Kidney epithelial cell (primary cell): ENCODE measurements around the gene NPLOC4. TPM values are rescaled to one million over a fixed set of nuclear protein-coding genes. Genes with fewer than 3 reads are reported as not detected.

Experiments
- DNase-seq: peaks from one replicate; pipeline ENCODE4 v3.0.0-alpha.2; 2010; ENCODE audit warnings: low read depth
- H3K27me3 ChIP-seq: 2 replicates; pipeline ENCODE4 v1.6.0; 2011; ENCODE audit warnings: low read length; ENCODE audit not compliant: control insufficient read depth, insufficient read depth
- H3K36me3 ChIP-seq: 2 replicates; pipeline ENCODE4 v1.5.1; 2011; ENCODE audit warnings: low read length; ENCODE audit not compliant: control insufficient read depth, insufficient read depth
- H3K4me3 ChIP-seq: 2 replicates; pipeline ENCODE4 v1.5.1; 2011; ENCODE audit warnings: low read depth, mild to moderate bottlenecking, control low read depth, low read length
- total RNA-seq: library from RNA; depleted of rRNA; stranded (reverse); fragments of >200 nt; gene quantifications from 2 replicates; pipeline ENCODE4 v1.2.3, GENCODE V29; 2015
- TF ChIP-seq, protein P1 (sequence below): IDR thresholded peaks from 2 replicates; pipeline ENCODE4 v1.5.1; 2011; ENCODE audit warnings: mild to moderate bottlenecking, moderate library complexity, low read length, control low read depth, inconsistent platforms; ENCODE audit not compliant: insufficient read depth, poor library complexity, severe bottlenecking

NPLOC4 gene
- total RNA-seq, 1 donor from 2014 or later: 61.4 TPM

DNA sequence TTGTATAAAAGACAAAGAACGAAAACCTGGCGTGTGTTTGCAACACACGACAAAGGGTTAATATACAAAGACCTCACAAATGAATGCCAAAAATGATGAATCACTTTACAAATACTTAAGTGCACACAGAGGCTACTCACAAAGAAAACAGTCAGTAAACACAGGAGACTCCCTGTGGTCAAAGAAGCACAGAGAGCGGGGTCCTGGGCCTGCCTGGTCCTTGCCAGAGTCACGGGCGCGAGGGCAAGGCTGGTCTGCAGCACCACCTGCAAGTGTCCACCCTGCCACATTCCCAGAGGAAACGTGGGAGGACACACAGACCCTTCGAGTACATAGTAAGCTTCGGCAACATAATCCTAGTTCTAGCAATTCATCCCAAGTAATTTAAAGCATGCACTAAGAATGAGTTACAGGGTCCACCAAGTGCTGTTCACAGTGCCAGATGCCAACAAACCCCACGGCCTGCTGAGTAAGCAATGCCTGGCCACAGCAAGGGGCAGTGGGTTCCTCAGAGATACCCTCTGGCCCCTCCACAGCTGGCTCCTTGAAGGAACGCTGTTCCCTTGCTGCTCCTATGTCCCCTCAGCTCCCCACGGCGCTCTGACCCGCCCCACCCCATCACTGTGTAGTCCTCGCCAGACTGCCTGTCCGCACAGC, 60.2 kb downstream of the NPLOC4 start:
- Histone ChIP-seq H3K36me3 (peaks cover 9% of the 10 kb centered on the region), H3K27me3 (no peaks in the 10 kb centered on the region), H3K4me3 (no peak overlapping the region)
- no peak for DNase-seq
- TF ChIP-seq, protein P1, sequence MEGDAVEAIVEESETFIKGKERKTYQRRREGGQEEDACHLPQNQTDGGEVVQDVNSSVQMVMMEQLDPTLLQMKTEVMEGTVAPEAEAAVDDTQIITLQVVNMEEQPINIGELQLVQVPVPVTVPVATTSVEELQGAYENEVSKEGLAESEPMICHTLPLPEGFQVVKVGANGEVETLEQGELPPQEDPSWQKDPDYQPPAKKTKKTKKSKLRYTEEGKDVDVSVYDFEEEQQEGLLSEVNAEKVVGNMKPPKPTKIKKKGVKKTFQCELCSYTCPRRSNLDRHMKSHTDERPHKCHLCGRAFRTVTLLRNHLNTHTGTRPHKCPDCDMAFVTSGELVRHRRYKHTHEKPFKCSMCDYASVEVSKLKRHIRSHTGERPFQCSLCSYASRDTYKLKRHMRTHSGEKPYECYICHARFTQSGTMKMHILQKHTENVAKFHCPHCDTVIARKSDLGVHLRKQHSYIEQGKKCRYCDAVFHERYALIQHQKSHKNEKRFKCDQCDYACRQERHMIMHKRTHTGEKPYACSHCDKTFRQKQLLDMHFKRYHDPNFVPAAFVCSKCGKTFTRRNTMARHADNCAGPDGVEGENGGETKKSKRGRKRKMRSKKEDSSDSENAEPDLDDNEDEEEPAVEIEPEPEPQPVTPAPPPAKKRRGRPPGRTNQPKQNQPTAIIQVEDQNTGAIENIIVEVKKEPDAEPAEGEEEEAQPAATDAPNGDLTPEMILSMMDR: peak; percentile 10

DNA sequence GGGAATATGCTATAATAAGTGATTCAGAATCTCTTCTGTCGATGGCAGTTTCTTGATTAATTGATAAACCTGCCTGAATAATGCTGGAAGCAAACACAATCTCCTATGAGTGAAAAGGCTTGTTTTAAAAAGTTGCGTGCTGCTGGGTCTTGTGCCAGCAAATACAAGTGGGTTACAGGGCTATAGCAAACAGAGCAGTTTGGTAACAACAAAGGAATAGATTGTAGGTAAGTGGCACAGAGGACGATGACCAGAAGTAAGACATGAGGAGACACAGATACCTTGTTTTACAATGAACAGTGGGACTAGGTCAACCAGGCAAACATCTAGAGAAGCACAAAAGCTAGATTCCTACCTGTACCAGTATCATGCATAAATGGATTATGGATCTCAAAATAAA, 61.1 kb downstream of the NPLOC4 start:
- Histone ChIP-seq H3K4me3 (no peak overlapping the region), H3K27me3 (no peaks in the 10 kb centered on the region), H3K36me3 (peaks cover 7% of the 10 kb centered on the region)
- no peak for DNase-seq
- TF ChIP-seq, protein P1: no peak

DNA sequence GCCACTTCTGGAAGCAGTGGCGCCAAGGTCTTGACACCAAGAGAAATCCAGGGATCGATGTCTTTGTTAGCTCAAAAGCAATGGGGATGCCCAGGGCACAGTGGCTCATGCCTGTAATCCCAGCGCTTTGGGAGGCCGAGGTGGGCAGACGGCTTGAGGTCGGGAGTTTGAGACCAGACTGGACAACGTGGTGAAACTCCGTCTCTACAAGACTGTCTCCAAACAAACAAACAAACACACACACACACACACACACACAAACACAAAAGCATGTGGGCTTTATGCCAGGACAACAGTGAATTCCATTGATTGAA, 62.3 kb downstream of the NPLOC4 start:
- H3K36me3 ChIP-seq: peaks cover 8% of the 10 kb centered on the region
- no peaks in the 10 kb centered on the region for H3K27me3 ChIP-seq
- TF ChIP-seq, protein P1: no peak
- H3K4me3 ChIP-seq: no peak overlapping the region
- no peak for DNase-seq

DNA sequence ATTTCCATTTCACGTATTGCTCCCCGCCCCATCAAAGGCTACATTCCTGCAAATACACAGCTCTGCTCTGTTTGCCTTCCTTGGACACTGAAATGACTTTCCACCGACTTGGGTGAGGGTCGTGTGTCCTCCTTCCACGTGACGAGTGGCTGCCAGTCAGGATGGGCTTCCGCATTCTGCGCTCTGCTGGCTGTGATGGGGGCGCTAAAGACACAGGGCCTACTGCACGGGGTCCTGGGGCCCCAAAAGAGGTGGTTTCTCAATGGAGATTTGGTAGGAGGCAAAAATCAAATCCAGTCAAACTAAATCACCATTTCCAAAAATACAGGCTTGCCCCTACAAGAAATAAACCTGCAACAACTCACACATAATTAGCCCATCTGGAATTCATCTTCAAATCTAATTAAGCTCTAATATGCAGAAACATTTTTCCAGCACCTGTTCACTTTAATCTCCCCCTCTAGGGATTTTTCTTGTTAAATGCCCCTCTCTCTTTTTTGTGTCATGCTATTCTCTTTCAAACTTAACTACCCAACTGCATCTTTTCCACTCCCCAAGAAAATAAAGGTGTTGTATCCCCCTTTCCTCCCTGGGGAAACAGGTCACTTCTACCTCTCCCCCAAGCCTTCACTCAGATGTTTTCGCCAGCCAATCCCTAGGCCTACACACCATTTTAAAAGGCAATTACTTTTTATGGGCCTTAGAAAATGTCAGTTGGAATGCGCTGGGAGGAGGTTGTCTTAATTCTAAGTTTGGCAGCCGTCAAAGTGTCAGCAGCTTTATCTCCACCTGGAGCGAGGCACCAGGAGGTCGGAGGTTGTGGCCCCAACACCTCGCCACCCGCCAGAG, 62.9 kb downstream of the NPLOC4 start:
- Histone ChIP-seq H3K27me3 (no peaks in the 10 kb centered on the region), H3K4me3 (no peak overlapping the region), H3K36me3 (peaks cover 5% of the 10 kb centered on the region)
- DNase-seq: no peak
- TF ChIP-seq, protein P1: no peak

- no peak for DNase-seq
- H3K36me3 ChIP-seq: peaks cover 5% of the 10 kb centered on the region
- TF ChIP-seq, protein P1: no peak
Measured at GRCh38 chr17:81572563-81573168, 64.2 kb downstream of the NPLOC4 start.

GRCh38 chr17:81570964-81571363, 65.9 kb downstream of the NPLOC4 start:
- Histone ChIP-seq H3K36me3 (peaks cover 5% of the 10 kb centered on the region), H3K27me3 (no peaks in the 10 kb centered on the region), H3K4me3 (no peak overlapping the region)
- TF ChIP-seq, protein P1: no peak
- no peak for DNase-seq

More at GRCh38 chr17:81572563-81573168, 64.2 kb downstream of the NPLOC4 start:
- no peak overlapping the region for H3K4me3 ChIP-seq
- no peaks in the 10 kb centered on the region for H3K27me3 ChIP-seq
